HG03060 (cell line): ENCODE measurements around the gene LCN6.
"Not testable (repeated sequence)": the region's sequence is repeated elsewhere in the genome, so short reads cannot be mapped to it uniquely, and the experiment has no call there.

Experiments used
- ATAC-seq: cut with Tn5 transposase; IDR thresholded peaks from one replicate; pipeline ENCODE4 v1.9.1; 2021; ENCODE audit warnings: low read depth, moderate number of reproducible peaks; ENCODE audit not compliant: unreplicated experiment

LCN6 gene

GRCh38 chr9:136748201-136748600 lies at the start of gene LCN6:
TSS of gene LCN6 (minus strand) at chr9:136748525. CDS start at chr9:136748483, 42 bp downstream.
- no peak for ATAC-seq

GRCh38 chr9:136796775-136797347 lies 48.5 kb upstream of the LCN6 start:
- not testable (repeated sequence) for ATAC-seq

GRCh38 chr9:136796238-136796774 lies 48.0 kb upstream of the LCN6 start, which contains the start of gene CCDC183:
TSS of gene CCDC183 (plus strand) at chr9:136796338. CDS start at chr9:136796398, 60 bp downstream.
- no peak for ATAC-seq

- ATAC-seq, result no peak
These were observed 46.6 kb upstream of the LCN6 start for GRCh38 chr9:136795000-136795348.

GRCh38 chr9:136794281-136794999 lies 46.1 kb upstream of the LCN6 start:
- ATAC-seq, result no peak

- no peak for ATAC-seq
These were observed 45.0 kb upstream of the LCN6 start for GRCh38 chr9:136793086-136793946.

- ATAC-seq, result no peak
These were observed 44.2 kb upstream of the LCN6 start for GRCh38 chr9:136792321-136793085.

GRCh38 chr9:136791516-136792276 lies 43.4 kb upstream of the LCN6 start:
- ATAC-seq, result no peak

GRCh38 chr9:136790640-136791515 lies 42.6 kb upstream of the LCN6 start, which contains the start of gene TMEM141:
TSS of gene TMEM141 (plus strand) at chr9:136791344. CDS start at chr9:136791371, 27 bp downstream.
- ATAC-seq, result peak; percentile 51

GRCh38 chr9:136789523-136789937 lies 41.2 kb upstream of the LCN6 start:
- no peak for ATAC-seq

- ATAC-seq, result not testable (repeated sequence)
These were observed 40.6 kb upstream of the LCN6 start for GRCh38 chr9:136788644-136789522.

- ATAC-seq, result no peak
These were observed 39.5 kb upstream of the LCN6 start for GRCh38 chr9:136787690-136788400.

- ATAC-seq, result not testable (repeated sequence)
These were observed 38.7 kb upstream of the LCN6 start for GRCh38 chr9:136786983-136787382.

- no peak for ATAC-seq
These were observed 38.1 kb upstream of the LCN6 start for GRCh38 chr9:136786451-136786850.

- not testable (repeated sequence) for ATAC-seq
These were observed 37.4 kb upstream of the LCN6 start for GRCh38 chr9:136785565-136786355.

GRCh38 chr9:136784997-136785361 lies 36.7 kb upstream of the LCN6 start:
- ATAC-seq, result no peak
